ENCODE results near the gene DENND4C.
A peak's percentile ranks its signal among the peaks of the same experiment; 100 is the strongest.

The DENND4C gene

DNA sequence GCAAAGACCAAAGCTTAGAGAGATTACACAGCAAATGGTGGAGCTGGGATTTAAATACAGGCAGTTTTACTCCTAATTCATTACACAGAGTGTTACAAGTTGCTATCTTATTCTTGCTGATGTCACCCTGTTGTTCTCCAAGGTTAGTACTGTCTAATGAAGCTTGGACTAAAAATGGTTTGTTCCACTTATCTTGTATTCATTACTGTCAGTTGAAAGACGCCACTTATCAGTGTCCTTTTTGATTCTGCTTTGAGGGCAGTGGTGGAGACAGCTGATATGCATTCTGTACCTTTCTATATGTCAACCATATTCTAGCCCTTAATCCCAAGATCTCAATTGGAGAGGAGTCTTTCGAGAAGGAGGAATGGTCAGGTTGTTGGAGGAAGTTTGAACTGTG is 14.0 kb upstream of the DENND4C start:
- Histone ChIP-seq H3K4me3 (ENCODE audit: low read depth, low read length) (no peak overlapping the region), H3K36me3 (ENCODE audit: control insufficient read depth in 2 of 2, insufficient read depth in 1 of 2, low read length in 2 of 2) (no peaks in the 10 kb centered on the region), H3K4me1 (ENCODE audit: control insufficient read depth, insufficient read depth, low read length) (no peaks in the 10 kb centered on the region), H3K27ac (ENCODE audit: extremely low read depth, low read depth, low read length) (no peak overlapping the region), H3K9me3 (ENCODE audit: control insufficient read depth, insufficient read depth, low read depth, low read length) (no peaks in the 10 kb centered on the region)
- ChIA-PET POLR2A (no interaction called here), CTCF (interaction anchor here (0.6 to 1.1 kb wide), 3 partner anchors 15 to 249 kb away, joined by 3 to 4 read pairs (median 3); no protein-coding TSS in a partner anchor)
- TF ChIP-seq, protein P1, sequence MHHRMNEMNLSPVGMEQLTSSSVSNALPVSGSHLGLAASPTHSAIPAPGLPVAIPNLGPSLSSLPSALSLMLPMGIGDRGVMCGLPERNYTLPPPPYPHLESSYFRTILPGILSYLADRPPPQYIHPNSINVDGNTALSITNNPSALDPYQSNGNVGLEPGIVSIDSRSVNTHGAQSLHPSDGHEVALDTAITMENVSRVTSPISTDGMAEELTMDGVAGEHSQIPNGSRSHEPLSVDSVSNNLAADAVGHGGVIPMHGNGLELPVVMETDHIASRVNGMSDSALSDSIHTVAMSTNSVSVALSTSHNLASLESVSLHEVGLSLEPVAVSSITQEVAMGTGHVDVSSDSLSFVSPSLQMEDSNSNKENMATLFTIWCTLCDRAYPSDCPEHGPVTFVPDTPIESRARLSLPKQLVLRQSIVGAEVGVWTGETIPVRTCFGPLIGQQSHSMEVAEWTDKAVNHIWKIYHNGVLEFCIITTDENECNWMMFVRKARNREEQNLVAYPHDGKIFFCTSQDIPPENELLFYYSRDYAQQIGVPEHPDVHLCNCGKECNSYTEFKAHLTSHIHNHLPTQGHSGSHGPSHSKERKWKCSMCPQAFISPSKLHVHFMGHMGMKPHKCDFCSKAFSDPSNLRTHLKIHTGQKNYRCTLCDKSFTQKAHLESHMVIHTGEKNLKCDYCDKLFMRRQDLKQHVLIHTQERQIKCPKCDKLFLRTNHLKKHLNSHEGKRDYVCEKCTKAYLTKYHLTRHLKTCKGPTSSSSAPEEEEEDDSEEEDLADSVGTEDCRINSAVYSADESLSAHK (tag by site-specific recombination; IDR thresholded peaks at IDR 0.05), result no peak
- TF ChIP-seq KLF9 (tag by site-specific recombination; IDR thresholded peaks at IDR 0.05; ENCODE audit: low read depth), result no peak
- TF ChIP-seq, protein P2, sequence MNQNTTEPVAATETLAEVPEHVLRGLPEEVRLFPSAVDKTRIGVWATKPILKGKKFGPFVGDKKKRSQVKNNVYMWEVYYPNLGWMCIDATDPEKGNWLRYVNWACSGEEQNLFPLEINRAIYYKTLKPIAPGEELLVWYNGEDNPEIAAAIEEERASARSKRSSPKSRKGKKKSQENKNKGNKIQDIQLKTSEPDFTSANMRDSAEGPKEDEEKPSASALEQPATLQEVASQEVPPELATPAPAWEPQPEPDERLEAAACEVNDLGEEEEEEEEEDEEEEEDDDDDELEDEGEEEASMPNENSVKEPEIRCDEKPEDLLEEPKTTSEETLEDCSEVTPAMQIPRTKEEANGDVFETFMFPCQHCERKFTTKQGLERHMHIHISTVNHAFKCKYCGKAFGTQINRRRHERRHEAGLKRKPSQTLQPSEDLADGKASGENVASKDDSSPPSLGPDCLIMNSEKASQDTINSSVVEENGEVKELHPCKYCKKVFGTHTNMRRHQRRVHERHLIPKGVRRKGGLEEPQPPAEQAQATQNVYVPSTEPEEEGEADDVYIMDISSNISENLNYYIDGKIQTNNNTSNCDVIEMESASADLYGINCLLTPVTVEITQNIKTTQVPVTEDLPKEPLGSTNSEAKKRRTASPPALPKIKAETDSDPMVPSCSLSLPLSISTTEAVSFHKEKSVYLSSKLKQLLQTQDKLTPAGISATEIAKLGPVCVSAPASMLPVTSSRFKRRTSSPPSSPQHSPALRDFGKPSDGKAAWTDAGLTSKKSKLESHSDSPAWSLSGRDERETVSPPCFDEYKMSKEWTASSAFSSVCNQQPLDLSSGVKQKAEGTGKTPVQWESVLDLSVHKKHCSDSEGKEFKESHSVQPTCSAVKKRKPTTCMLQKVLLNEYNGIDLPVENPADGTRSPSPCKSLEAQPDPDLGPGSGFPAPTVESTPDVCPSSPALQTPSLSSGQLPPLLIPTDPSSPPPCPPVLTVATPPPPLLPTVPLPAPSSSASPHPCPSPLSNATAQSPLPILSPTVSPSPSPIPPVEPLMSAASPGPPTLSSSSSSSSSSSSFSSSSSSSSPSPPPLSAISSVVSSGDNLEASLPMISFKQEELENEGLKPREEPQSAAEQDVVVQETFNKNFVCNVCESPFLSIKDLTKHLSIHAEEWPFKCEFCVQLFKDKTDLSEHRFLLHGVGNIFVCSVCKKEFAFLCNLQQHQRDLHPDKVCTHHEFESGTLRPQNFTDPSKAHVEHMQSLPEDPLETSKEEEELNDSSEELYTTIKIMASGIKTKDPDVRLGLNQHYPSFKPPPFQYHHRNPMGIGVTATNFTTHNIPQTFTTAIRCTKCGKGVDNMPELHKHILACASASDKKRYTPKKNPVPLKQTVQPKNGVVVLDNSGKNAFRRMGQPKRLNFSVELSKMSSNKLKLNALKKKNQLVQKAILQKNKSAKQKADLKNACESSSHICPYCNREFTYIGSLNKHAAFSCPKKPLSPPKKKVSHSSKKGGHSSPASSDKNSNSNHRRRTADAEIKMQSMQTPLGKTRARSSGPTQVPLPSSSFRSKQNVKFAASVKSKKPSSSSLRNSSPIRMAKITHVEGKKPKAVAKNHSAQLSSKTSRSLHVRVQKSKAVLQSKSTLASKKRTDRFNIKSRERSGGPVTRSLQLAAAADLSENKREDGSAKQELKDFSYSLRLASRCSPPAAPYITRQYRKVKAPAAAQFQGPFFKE (tag by site-specific recombination; IDR thresholded peaks at IDR 0.05; ENCODE audit: borderline replicate concordance), result no peak
- TF ChIP-seq, protein P3, sequence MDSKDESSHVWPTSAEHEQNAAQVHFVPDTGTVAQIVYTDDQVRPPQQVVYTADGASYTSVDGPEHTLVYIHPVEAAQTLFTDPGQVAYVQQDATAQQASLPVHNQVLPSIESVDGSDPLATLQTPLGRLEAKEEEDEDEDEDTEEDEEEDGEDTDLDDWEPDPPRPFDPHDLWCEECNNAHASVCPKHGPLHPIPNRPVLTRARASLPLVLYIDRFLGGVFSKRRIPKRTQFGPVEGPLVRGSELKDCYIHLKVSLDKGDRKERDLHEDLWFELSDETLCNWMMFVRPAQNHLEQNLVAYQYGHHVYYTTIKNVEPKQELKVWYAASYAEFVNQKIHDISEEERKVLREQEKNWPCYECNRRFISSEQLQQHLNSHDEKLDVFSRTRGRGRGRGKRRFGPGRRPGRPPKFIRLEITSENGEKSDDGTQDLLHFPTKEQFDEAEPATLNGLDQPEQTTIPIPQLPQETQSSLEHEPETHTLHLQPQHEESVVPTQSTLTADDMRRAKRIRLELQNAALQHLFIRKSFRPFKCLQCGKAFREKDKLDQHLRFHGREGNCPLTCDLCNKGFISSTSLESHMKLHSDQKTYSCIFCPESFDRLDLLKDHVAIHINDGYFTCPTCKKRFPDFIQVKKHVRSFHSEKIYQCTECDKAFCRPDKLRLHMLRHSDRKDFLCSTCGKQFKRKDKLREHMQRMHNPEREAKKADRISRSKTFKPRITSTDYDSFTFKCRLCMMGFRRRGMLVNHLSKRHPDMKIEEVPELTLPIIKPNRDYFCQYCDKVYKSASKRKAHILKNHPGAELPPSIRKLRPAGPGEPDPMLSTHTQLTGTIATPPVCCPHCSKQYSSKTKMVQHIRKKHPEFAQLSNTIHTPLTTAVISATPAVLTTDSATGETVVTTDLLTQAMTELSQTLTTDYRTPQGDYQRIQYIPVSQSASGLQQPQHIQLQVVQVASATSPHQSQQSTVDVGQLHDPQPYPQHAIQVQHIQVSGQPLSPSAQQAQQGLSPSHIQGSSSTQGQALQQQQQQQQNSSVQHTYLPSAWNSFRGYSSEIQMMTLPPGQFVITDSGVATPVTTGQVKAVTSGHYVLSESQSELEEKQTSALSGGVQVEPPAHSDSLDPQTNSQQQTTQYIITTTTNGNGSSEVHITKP (tag by site-specific recombination; IDR thresholded peaks at IDR 0.05), result peak; percentile 87

DNA sequence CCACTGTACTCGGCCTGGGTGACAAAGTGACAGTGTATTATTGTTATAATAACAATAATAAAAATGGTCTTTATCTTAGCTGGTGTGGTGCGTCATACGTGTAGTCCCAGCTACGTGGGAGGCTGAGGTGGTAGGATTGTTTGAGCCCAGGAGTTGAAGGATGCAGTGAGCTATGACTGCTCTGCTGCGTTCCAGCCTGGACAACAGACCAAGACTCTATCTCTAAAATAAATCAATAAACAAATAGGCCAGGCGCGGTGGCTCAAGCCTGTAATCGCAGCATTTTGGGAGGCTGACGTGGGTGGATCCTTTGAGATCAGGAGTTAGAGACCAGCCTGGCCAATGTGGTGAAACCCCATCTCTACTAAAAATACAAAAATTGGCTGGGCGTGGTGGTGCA is 9.2 kb upstream of the DENND4C start:
- H3K4me3 ChIP-seq (ENCODE audit: low read depth, low read length), result no peak overlapping the region
- ChIA-PET CTCF (interaction anchor here (0.7 kb wide), 1 partner anchor 9 kb away, joined by 4 read pairs; the partner anchor contains the start of gene DENND4C), POLR2A (interaction anchor here (1.0 kb wide), 1 partner anchor 9 kb away, joined by 4 read pairs; the partner anchor contains the start of gene DENND4C)
- no peaks in the 10 kb centered on the region for H3K4me1 ChIP-seq (ENCODE audit: control insufficient read depth, insufficient read depth, low read length)
- no peaks in the 10 kb centered on the region for H3K9me3 ChIP-seq (ENCODE audit: control insufficient read depth, insufficient read depth, low read depth, low read length)
- H3K36me3 ChIP-seq (ENCODE audit: control insufficient read depth in 2 of 2, insufficient read depth in 1 of 2, low read length in 2 of 2), result no peaks in the 10 kb centered on the region
- TF ChIP-seq, protein P4, sequence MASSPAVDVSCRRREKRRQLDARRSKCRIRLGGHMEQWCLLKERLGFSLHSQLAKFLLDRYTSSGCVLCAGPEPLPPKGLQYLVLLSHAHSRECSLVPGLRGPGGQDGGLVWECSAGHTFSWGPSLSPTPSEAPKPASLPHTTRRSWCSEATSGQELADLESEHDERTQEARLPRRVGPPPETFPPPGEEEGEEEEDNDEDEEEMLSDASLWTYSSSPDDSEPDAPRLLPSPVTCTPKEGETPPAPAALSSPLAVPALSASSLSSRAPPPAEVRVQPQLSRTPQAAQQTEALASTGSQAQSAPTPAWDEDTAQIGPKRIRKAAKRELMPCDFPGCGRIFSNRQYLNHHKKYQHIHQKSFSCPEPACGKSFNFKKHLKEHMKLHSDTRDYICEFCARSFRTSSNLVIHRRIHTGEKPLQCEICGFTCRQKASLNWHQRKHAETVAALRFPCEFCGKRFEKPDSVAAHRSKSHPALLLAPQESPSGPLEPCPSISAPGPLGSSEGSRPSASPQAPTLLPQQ (tag by site-specific recombination; IDR thresholded peaks at IDR 0.05), result no peak
- no peak for TF ChIP-seq ZNF366 (tag by site-specific recombination; conservative IDR thresholded peaks at IDR 0.05)
- no peak overlapping the region for H3K27ac ChIP-seq (ENCODE audit: extremely low read depth, low read depth, low read length)
